ENCODE measurements around the gene CEP120. TPM values are rescaled to one million over a fixed set of nuclear protein-coding genes. Genes with fewer than 3 reads are reported as not detected.
"Not testable (repeated sequence)": the region's sequence is repeated elsewhere in the genome, so short reads cannot be mapped to it uniquely, and the experiment has no call there.

The CEP120 gene
- total RNA-seq, 1 donor: 24.2 TPM

- Histone ChIP-seq H3K36me3 (ENCODE audit: insufficient read depth, low read length) (no peaks in the 10 kb centered on the region), H3K4me3 (ENCODE audit: insufficient read depth, low read length) (no peak overlapping the region), H4K20me1 (ENCODE audit: insufficient read depth, low read length) (no peaks in the 10 kb centered on the region), H3K9me3 (ENCODE audit: low read depth, low read length) (no peaks in the 10 kb centered on the region), H3K27me3 (ENCODE audit: insufficient read depth, low read length) (no peaks in the 10 kb centered on the region), H3K79me2 (ENCODE audit: insufficient read depth, low read length) (no peaks in the 10 kb centered on the region), H2AFZ (ENCODE audit: low read length) (no peak overlapping the region), H3K27ac (ENCODE audit: low read depth, low read length) (no peak overlapping the region), H3K4me1 (ENCODE audit: insufficient read depth, low read length) (no peaks in the 10 kb centered on the region), H3K4me2 (ENCODE audit: insufficient read depth, low read length) (no peak overlapping the region)
- DNase-seq (ENCODE audit: insufficient read length, low spot score, missing footprints): no peak
- no peak for TF ChIP-seq CTCF (IDR thresholded peaks at IDR 0.05; ENCODE audit: extremely low read depth, low read depth, low read length)
Observed at GRCh38 chr5:123460296-123460729, 37.1 kb upstream of the CEP120 start.

GRCh38 chr5:123458994-123459393 lies 35.8 kb upstream of the CEP120 start:
- not testable (repeated sequence) for H3K4me1 ChIP-seq (ENCODE audit: insufficient read depth, low read length); H3K27me3 ChIP-seq (ENCODE audit: insufficient read depth, low read length); H3K9me3 ChIP-seq (ENCODE audit: low read depth, low read length); H3K79me2 ChIP-seq (ENCODE audit: insufficient read depth, low read length); H3K4me2 ChIP-seq (ENCODE audit: insufficient read depth, low read length); H3K36me3 ChIP-seq (ENCODE audit: insufficient read depth, low read length); H4K20me1 ChIP-seq (ENCODE audit: insufficient read depth, low read length); H3K27ac ChIP-seq (ENCODE audit: low read depth, low read length); H2AFZ ChIP-seq (ENCODE audit: low read length); DNase-seq (ENCODE audit: insufficient read length, low spot score, missing footprints); H3K4me3 ChIP-seq (ENCODE audit: insufficient read depth, low read length)

- Histone ChIP-seq H3K9me3 (ENCODE audit: low read depth, low read length) (no peaks in the 10 kb centered on the region), H3K36me3 (ENCODE audit: insufficient read depth, low read length) (no peaks in the 10 kb centered on the region), H4K20me1 (ENCODE audit: insufficient read depth, low read length) (no peaks in the 10 kb centered on the region), H3K79me2 (ENCODE audit: insufficient read depth, low read length) (no peaks in the 10 kb centered on the region), H3K4me2 (ENCODE audit: insufficient read depth, low read length) (no peak overlapping the region), H2AFZ (ENCODE audit: low read length) (no peak overlapping the region), H3K4me1 (ENCODE audit: insufficient read depth, low read length) (no peaks in the 10 kb centered on the region), H3K4me3 (ENCODE audit: insufficient read depth, low read length) (no peak overlapping the region), H3K27ac (ENCODE audit: low read depth, low read length) (no peak overlapping the region), H3K27me3 (ENCODE audit: insufficient read depth, low read length) (no peaks in the 10 kb centered on the region)
- DNase-seq (ENCODE audit: insufficient read length, low spot score, missing footprints): no peak
- no peak for TF ChIP-seq CTCF (IDR thresholded peaks at IDR 0.05; ENCODE audit: extremely low read depth, low read depth, low read length)
Observed at GRCh38 chr5:123456242-123456641, 33.0 kb upstream of the CEP120 start.

- Histone ChIP-seq H3K4me3 (ENCODE audit: insufficient read depth, low read length) (no peak overlapping the region), H3K79me2 (ENCODE audit: insufficient read depth, low read length) (no peaks in the 10 kb centered on the region), H3K4me1 (ENCODE audit: insufficient read depth, low read length) (no peaks in the 10 kb centered on the region), H3K4me2 (ENCODE audit: insufficient read depth, low read length) (no peak overlapping the region), H3K36me3 (ENCODE audit: insufficient read depth, low read length) (no peaks in the 10 kb centered on the region), H3K27ac (ENCODE audit: low read depth, low read length) (no peak overlapping the region), H3K27me3 (ENCODE audit: insufficient read depth, low read length) (no peaks in the 10 kb centered on the region), H2AFZ (ENCODE audit: low read length) (no peak overlapping the region), H4K20me1 (ENCODE audit: insufficient read depth, low read length) (no peaks in the 10 kb centered on the region), H3K9me3 (ENCODE audit: low read depth, low read length) (no peaks in the 10 kb centered on the region)
- TF ChIP-seq CTCF (IDR thresholded peaks at IDR 0.05; ENCODE audit: extremely low read depth, low read depth, low read length): no peak
- DNase-seq (ENCODE audit: insufficient read length, low spot score, missing footprints): no peak
Observed at GRCh38 chr5:123455640-123456039, 32.4 kb upstream of the CEP120 start.

All from osteoblast (primary cell).